ENCODE results near the gene NTM.
"Not testable (repeated sequence)": the region's sequence is repeated elsewhere in the genome, so short reads cannot be mapped to it uniquely, and the experiment has no call there.

Gene NTM

DNA sequence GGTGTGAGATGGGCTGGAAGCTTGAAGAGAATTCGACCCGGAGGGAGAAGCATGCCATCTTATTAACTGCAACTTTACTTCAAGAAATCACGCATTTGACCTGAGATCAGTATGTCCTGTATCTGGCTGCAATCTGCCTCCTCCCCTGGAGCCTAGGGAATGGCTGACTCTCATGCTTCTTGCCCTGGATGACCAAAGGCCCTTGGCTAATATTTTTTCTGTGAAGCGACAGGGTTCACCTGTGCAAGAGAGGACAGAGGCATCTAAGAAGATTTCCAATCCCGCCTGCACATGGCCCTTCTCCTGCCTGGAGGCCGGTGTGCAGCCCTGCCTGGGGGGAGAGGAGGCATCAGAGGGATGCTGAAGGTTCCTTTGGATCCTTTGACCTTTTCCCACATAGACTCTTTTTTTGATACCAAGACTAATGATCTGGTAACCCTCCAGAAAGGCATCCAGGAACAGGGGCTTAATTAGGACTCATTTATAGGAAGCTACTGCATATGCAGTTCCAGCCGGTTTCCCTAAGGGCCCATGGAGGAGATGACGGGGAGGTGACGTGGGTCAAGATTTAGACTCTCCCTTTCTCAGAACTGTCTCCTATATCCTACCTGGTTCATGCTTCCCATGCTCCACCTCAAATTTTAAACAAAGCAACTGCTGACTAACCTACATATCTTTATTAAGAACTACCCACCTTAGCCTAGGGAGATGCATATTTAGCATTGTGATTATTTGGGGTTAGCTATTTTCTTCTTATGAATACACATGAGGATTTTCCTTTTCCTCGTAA is 50.8 kb downstream of the NTM start:
- in situ Hi-C loops (cut with MboI; ENCODE audit: low sequenced_read_pairs), result no loop called here

DNA sequence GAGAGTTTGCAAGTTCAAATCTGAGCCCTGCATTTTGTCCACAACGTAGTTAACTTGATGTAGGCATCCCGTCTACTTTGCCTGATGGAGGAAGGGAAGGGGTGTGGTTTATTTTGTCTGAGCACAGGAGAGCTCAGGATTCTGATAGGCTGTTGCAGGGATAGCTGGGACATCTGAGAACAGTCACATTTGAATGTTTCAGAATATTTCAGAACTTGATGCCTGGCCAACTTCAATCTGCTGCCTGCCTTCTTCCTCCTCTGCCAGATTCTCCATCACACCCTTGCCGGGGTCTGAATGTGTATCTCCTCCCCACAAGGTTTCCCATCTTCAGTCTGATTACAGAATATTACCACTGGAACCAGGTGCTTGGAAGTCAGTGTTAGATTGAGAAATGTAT is 51.6 kb downstream of the NTM start:
- in situ Hi-C loops (cut with MboI; ENCODE audit: low sequenced_read_pairs), result no loop called here

DNA sequence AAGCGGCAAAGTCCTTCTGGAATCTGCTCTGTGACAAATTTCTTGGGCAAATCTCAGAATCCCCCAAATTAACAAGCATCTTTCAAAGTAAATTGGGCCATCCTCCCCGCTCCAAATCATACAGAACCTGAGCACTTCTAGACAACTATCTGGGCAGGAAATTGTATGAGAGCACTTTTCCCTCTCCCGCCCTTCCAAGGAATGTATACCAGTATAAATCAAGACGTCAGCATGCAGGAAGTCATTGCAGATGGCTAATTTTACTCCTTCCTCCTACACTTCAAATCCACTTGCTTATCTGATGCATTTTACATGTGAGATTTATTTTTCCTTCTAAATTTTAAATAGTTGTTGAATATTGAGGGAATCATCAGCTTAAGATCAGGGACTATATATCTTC is 52.1 kb downstream of the NTM start:
- in situ Hi-C loops (cut with MboI; ENCODE audit: low sequenced_read_pairs), result no loop called here

DNA sequence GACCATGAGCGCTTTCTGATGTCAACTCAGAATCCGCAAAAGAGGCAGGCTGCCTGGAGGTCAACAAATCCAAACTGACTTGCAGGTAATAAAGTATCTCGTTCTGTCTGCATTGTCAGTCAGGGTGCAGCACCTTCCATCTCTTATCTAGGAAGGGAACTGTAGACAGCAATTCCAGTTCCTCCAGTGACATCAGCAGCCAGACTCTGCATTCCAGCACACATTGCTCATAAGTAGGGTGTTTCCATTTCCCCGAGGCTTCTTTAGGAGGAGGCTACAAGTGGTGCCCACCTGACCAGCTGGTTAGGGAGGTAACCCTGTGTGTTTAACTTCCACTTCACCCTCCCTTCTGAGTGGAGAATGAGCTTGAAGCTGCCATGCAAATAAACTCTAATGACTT is 53.3 kb downstream of the NTM start:
- in situ Hi-C loops (cut with MboI; ENCODE audit: low sequenced_read_pairs), result no loop called here

DNA sequence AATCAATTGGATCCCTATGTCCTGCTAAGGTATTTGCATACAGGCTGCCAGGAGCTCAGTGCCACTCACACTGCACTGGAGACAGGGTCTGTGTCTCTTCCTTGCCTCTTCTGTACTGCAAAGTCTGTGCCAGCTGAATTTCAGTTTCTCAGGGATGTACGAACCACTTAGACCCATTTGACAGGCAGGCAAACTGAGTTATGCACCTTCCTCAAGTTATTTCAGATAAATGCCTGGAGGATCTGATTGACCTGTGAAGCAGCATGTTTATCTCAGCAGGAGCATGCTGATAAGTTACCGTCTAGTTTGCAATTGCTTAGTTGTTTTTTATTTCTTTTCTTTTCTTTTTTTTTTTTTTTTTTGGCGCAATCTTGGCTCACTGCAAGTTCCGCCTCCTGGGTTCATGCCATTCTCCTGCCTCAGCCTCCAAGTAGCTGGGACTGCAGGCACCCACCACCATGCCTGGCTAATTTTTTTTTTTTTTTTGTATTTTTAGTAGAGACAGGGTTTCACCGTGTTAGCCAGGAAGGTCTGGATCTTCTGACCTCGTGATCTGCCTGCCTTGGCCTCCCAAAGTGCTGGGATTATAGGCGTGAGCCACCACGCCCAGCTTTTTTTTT is 54.0 kb downstream of the NTM start:
- in situ Hi-C loops (cut with MboI; ENCODE audit: low sequenced_read_pairs), result not testable (repeated sequence)

DNA sequence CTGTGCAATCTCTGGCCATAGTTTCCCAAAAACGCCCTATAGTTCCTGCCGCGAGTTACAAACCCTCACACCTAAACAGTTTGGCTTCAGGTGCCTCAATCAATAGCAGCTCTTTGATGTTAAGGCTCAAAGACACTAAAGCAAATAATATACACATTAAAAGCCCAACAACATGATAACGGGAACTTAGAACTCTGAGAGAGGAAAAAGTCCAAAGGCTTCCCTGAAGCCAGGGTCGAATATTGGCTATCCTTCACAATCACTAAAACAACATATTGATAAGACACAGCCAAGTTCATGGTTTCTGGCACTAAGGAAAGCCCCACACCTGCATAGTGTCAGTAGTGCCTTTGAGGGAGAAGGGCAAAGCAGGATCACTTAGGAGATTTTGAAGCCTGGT is 54.9 kb downstream of the NTM start:
- in situ Hi-C loops (cut with MboI; ENCODE audit: low sequenced_read_pairs), result no loop called here

DNA sequence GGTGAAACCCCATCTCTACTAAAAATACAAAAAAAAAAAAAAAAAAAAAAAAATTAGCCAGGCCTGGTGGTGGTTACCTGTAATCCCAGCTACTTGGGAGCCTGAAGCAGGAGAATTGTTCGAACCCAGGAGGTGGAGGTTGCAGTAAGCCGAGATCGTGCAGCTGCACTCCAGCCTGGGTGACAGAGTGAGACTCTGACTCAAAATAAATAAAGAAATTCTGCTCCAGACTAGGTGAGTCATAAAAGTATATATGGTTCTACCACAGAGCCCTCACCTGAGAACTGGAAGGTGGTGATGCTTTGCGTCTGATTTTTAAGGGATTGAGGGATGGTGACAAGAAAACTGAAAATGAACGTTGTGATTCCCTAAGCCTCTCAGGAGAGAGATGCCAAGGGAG is 58.4 kb downstream of the NTM start:
- in situ Hi-C loops (cut with MboI; ENCODE audit: low sequenced_read_pairs), result no loop called here

DNA sequence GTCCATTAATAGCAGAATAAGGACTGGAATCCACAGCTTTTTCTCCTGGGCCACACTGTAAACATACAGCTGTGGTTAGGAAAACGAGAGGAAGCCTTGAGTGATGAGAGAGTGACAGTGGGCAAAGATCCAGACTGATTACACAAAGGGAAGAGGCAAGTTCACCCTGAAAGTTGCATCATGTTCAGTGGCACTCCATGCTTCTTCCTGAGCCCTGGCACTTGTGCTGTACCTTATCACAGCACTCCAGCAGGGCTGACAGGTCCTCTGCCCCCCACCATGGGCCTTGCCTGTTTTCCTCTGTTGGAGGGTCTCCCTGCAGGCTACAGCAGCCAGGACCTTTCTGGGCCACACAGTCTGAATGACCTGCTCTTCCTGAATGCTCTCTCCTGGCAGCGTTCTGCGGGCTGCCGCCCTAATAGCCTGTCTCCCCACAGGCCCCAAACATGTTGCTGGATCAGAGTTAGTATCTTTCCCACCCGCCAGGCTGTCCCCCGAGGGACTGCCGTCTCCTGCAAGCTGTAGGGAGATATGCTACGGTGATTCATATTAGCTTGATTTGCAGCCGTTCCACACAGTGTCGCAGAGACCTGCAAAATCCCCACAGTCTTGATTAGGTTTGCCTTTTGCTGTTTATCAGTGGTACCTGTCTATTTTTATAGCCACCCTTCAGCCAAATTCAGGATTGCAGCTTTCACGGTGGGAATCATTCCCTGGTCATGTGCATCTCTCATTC is 60.2 kb downstream of the NTM start:
- in situ Hi-C loops (cut with MboI; ENCODE audit: low sequenced_read_pairs), result no loop called here

DNA sequence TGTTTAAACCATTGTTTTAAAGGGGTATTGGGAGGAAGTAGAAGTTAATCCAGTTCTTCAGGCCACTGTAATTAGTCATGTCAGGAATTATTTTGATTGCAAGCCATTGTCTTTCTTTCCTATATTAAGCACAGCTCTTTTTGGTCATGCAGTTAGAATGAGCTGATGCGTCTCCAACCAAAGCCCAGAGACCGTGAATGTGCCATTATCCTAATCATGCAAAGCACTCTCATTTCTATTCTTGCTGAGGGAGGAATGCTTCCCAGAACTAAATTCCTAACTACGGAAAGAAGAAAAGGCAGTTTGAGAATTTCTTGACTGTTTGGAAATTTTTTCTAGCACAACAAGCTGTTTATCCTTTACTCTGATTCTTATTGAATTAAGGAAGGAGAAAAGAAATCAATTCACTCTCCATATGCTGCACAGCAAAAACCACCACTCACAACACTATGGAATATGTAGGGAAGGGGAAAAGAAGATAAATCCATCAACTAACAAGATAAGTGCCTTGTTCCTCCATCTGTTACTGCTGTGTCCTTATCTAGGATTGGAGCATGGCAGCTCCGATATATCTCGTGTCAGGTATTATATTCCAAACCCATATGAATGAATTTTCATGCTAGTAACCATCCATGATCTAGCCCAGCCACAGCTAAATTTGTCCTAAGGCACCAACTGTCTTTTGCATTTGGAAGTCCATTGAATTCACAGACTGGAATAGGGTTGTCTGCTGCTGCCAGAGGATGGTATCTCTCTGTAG is 70.8 kb downstream of the NTM start:
- in situ Hi-C loops (cut with MboI; ENCODE audit: low sequenced_read_pairs), result no loop called here

DNA sequence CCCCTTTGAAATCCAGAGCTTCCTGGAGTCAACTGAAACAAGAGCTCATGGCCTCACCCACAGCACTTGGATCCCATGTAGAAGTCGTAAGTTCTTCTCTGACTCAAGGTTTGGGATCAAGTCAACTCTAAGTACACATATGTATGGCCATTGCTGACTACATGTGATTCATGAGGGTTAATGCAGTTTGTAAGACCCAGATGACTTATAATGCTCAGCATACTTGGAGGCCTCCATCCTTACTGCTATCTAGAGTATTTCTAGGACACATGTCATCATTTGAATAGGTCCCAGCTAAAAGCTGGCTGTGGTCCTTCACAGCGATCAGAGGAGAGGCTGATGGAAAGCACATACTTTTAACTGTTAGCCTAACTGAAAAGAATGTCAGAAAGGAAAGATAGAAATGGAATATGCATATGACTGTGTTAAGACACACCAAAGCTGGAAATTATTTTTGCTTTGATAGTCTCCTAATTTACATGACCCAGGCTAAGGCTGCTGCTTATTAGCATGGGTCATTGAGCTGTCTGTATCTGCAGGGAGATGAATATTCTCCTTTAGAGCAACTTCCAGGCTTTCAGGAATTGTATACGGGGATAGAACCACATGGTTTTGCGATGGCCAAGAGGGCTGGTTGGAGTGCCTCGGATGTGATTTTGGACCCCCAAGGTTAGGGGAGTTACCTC is 76.3 kb downstream of the NTM start:
- in situ Hi-C loops (cut with MboI; ENCODE audit: low sequenced_read_pairs), result no loop called here

DNA sequence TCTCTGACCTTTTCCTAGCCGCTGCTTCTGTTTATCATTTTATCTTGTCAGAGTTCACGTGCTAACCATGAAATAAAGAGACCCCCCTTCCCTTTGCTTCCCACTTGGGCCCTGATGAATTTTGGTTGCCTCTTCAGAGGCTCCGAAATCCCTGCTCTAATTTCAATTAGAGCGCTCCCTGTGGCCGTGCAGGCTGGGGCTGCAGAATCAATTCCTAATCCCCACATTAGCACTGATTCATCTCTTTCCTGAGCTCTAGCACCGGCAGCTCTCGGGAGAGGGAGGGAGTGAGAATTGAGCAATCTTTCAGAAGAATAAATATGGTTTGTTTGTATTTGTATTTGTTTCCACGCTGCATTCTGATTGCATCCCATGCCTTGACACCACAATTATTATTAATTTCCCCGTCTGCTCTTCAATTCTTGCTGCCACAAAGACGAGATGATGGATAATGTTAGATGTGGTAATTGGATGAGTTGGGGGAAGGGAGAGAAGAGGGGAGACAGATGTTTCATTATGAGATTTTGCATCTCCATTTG is 76.9 kb downstream of the NTM start:
- in situ Hi-C loops (cut with MboI; ENCODE audit: low sequenced_read_pairs), result no loop called here

DNA sequence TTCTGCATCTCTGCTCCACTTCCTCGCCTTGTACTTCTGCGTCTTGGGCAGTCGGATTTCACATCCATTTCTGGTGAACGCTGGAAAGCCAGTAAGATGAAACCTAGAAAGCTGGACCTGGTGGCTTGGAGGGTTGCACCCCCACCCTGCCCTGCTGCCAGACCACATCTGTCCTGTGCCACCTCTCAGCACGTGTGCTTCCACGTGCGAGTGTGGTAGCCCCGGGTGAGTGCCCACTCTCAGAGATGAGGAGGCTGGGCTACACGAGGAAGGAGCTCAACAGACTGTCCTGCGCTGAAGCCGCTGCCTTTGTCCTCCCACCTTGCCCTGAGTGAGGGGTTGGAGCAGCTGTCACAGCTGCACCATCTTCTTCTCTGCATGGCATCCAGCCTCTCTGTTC is 77.5 kb downstream of the NTM start:
- in situ Hi-C loops (cut with MboI; ENCODE audit: low sequenced_read_pairs), result no loop called here

DNA sequence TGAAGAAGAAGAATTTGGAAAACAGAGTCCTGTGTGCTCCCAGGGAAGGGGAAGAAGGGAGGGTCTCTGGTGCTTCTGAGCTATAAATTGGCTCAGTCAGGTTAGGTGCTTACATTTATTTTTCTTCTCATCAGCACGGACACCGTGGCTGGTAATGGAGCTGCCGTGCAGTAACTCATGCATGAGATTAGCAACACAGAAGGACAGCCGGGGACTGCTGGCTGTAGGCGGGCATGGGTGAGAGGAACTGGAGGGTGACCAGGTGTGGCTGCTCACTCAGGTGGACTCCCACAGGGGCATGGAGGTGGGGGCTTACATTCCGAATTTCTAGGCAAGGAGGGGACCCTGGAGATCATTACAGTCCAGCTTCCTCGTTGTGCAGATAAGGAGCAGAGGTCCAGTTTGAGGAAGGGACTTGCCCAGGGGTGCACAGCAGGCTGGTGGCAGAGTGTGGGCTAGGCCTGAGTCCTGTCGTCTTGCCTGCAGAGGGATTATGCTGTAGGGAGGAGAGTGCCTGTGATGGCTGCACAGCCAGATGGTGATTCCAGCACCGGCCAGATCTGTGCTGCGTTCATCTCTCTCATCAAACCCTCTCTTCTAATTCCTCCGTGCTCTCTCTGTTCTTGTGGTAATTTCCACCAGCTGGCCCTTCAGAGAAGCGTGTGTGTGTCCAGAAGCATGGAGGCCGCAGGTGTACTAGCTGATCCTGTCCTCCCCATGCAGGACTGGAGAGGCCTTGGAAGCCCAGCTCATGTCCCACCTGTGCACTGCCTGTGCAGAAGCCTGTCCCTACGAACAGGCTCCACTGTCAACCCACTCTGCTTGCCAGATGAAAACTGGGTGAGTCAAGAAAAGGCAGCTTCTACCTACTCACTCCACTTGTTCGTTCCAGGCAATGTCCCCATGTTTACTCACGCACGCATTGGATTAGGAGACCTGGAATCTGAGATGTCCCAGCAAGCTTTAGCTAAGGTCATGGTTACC is 78.9 kb downstream of the NTM start:
- in situ Hi-C loops (cut with MboI; ENCODE audit: low sequenced_read_pairs), result no loop called here

DNA sequence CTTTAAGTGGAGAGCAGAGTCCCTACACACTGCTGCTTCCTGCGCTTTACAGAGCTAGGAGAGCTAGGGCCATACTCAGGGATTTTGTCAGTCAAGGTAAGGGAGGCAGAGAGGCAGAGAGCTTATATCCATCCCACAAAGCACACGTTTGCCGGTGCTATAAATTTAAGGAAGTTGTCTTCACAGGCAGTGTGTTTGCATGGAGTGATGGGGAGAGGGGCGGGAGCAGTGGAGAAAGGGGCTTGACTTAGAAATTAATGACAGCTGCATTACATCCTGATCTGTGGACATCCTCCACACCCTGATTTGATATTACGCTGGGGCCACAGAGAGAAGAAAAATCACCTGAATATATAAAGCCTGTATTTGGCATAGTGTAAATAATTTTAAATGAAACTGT is 84.1 kb downstream of the NTM start:
- in situ Hi-C loops (cut with MboI; ENCODE audit: low sequenced_read_pairs), result no loop called here

DNA sequence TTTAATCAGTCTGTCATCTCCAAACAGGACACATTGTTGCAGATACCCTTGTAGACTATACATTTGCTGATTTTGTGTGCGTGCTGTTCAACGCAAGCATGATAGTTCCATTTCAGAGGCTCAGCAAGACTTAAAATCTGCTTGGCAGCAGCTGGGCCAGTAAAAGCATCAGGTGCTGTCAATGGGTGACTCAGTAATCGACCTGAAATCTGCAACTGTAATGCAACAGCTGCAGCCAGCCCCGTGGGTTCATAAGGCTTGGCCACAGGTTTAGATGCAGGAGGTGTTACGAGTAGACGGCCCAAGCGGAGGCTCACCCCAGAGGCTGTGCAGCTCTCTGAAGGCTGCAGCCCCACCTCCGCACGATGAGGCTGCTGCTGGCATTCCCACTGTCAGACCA is 84.6 kb downstream of the NTM start:
- in situ Hi-C loops (cut with MboI; ENCODE audit: low sequenced_read_pairs), result no loop called here

DNA sequence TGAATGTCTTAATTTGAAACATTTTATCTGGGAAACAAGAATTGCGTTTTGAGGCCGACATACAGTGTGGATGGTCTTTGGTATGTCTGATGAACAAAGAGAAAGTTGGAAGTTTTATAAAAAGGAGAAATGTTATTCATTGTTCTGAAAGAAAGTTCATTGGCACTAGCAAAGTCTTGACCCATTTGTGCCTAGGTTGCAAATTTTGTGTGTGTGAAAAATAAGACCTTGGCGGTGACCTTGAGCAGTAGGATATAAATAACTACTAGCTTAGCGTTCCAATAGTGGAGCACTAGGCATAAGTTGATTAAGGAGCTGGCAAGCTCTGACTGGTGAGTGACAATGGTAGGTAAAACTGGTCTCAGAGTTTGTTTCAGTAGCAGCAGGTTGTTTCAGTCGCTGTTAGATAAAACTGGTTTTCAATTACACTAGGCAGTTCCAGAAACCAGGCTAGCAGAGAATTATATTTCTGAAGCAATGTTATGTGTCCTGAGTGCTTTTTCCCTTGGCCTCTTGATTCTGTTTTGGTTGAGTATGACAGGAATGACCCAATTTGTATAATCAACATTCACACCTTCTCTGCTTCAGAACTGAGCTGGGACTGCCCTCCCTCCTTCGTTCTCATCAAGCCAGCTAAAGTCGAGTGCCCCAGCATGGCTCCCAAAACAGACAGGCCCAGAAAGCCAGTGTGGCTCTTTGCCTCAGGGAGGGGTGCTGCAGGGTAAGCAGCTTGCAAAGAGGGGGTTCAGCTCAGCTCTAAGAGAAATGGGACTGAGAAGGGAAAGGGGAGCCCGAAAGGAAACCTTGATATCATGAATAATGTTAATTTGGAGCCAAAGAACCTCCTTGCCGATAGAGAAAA is 85.7 kb downstream of the NTM start:
- in situ Hi-C loops (cut with MboI; ENCODE audit: low sequenced_read_pairs), result no loop called here

DNA sequence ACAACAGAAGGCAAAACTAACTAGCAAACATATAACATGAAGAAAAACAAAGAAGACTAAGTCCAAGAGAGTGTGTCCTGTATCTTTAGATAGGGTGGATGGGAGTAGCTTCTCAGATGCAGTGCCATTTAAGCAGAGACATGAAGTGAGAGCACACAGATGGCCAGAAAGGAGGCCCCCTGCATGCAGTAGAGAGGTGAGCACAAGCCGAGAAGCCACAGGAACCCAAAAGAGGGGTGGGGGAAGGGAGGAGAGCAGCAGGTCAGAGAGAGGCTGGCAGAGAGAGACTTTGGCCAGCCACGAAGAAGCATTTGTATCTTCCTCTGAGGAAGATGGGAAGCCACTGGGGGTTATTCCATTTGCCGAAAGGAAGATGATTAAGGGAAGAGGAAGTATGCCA is 86.7 kb downstream of the NTM start:
- in situ Hi-C loops (cut with MboI; ENCODE audit: low sequenced_read_pairs), result no loop called here

DNA sequence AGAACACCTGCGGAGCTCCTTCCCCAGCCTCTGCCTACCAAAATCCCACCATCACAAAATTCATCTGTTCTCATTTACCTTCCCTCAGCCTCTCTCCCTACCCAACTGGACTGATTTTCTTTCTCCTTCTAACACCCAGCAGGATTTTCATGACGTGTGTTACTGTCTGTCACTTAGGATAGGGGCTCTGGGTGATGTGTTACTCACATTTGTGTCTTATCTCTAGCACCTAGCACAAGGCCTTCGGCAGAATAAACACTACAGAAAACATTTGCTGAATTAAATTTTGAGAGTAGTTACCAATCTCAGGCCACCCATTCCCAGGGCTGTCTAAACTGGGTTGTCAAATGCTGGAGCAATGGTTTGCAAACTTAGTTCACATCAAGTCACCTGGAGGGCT is 88.0 kb downstream of the NTM start:
- in situ Hi-C loops (cut with MboI; ENCODE audit: low sequenced_read_pairs), result no loop called here
